ENCODE measurements around the gene BCL2L13.

GRCh38 chr22:17775781-17776465 lies 137.4 kb downstream of the BCL2L13 start:
- no peak for TF ChIP-seq POLR2AphosphoS5 (IDR thresholded peaks at IDR 0.05; ENCODE audit: low read depth, low read length)
- TF ChIP-seq CTCF (IDR thresholded peaks at IDR 0.05), result no peak
